ENCODE results near the gene PPFIA4. TPM values are rescaled to one million over a fixed set of nuclear protein-coding genes. Genes with fewer than 3 reads are reported as not detected.

The PPFIA4 gene
- total RNA-seq, 1 donor from 2014 or later: 14.7 TPM

DNA sequence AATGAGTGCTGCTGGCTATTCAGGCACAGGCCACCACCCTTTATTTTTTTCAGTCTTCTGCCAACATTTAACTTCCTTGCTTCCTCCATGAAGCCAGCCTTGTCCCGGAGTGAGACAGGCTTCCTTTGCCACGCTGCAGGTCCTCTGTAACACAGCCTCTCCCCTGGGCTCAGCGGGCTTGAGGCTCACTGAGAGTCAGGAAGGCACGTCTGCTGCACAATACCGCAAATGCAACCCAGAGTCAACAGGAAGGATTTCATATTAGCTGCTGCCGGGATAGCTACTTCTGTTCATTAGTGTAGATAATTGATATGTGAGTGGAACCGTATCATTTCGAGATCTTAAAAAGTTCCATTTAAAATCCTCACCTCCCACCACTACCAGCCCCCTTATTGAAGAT is 37.0 kb downstream of the PPFIA4 start:
- Mint-ChIP-seq H3K4me3 (ENCODE audit: unreplicated experiment) (no peak overlapping the region), H3K4me1 (ENCODE audit: low read depth) (no peaks in the 10 kb centered on the region), H3K9me3 (ENCODE audit: low read depth) (no peaks in the 10 kb centered on the region), H3K27me3 (ENCODE audit: low read depth) (no peaks in the 10 kb centered on the region), H3K36me3 (ENCODE audit: low read depth) (peaks cover 33% of the 10 kb centered on the region), H3K27ac (ENCODE audit: unreplicated experiment) (no peak overlapping the region)
- TF ChIP-seq, protein P1, sequence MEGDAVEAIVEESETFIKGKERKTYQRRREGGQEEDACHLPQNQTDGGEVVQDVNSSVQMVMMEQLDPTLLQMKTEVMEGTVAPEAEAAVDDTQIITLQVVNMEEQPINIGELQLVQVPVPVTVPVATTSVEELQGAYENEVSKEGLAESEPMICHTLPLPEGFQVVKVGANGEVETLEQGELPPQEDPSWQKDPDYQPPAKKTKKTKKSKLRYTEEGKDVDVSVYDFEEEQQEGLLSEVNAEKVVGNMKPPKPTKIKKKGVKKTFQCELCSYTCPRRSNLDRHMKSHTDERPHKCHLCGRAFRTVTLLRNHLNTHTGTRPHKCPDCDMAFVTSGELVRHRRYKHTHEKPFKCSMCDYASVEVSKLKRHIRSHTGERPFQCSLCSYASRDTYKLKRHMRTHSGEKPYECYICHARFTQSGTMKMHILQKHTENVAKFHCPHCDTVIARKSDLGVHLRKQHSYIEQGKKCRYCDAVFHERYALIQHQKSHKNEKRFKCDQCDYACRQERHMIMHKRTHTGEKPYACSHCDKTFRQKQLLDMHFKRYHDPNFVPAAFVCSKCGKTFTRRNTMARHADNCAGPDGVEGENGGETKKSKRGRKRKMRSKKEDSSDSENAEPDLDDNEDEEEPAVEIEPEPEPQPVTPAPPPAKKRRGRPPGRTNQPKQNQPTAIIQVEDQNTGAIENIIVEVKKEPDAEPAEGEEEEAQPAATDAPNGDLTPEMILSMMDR (IDR thresholded peaks at IDR 0.05): no peak
- no peak for DNase-seq (ENCODE audit: low spot score)

DNA sequence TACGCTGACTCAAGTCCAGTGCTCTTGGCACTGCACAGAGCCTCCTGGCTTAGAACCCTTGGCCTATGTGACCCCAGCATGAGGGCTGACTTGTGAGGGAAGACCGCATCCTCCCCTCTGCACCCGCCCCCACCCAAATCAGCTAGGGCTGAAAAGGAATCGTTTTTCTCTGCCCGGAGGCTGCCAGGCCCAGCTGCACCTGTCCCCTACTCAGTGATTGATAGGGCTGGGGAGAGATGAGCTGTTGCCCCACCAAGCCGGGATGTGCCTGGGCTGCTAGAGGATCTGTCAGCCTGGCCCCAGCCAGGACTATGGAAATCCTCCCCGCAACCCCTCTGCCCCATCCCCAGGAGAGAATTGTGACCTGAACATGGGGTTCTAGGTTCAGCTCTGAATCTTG is 38.9 kb downstream of the PPFIA4 start:
- H3K9me3 Mint-ChIP-seq (ENCODE audit: low read depth): no peaks in the 10 kb centered on the region
- no peak overlapping the region for H3K4me3 Mint-ChIP-seq (ENCODE audit: unreplicated experiment)
- DNase-seq (ENCODE audit: low spot score): no peak
- peaks cover 15% of the 10 kb centered on the region for H3K4me1 Mint-ChIP-seq (ENCODE audit: low read depth)
- TF ChIP-seq, protein P1 (IDR thresholded peaks at IDR 0.05): no peak
- no peak overlapping the region for H3K27ac Mint-ChIP-seq (ENCODE audit: unreplicated experiment)
- no peaks in the 10 kb centered on the region for H3K27me3 Mint-ChIP-seq (ENCODE audit: low read depth)
- peaks cover 32% of the 10 kb centered on the region for H3K36me3 Mint-ChIP-seq (ENCODE audit: low read depth)

DNA sequence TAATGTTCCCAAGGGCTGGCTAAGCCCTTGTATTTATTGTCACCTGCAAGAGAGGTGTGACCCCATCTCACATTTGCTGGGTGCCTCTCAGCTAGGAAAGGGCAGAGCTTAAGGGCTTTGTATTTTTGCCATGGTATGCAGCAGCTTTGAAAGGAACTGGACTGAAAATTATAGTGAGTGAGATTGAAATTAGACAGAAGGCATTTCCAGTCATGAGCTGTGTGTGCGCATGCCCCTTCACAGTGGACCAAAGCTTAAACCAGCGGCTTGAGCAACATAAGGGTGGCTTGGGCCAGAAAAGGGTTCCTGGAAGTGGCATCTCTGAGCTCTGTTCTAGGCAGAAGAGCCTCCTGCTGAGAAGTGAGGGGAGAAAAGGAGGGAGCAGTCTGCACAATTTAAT is 39.7 kb downstream of the PPFIA4 start:
- Mint-ChIP-seq H3K9me3 (ENCODE audit: low read depth) (no peaks in the 10 kb centered on the region), H3K36me3 (ENCODE audit: low read depth) (peaks cover 26% of the 10 kb centered on the region), H3K4me1 (ENCODE audit: low read depth) (peaks cover 15% of the 10 kb centered on the region), H3K27ac (ENCODE audit: unreplicated experiment) (no peak overlapping the region), H3K27me3 (ENCODE audit: low read depth) (no peaks in the 10 kb centered on the region), H3K4me3 (ENCODE audit: unreplicated experiment) (no peak overlapping the region)
- DNase-seq (ENCODE audit: low spot score): no peak
- TF ChIP-seq, protein P1 (IDR thresholded peaks at IDR 0.05): no peak

DNA sequence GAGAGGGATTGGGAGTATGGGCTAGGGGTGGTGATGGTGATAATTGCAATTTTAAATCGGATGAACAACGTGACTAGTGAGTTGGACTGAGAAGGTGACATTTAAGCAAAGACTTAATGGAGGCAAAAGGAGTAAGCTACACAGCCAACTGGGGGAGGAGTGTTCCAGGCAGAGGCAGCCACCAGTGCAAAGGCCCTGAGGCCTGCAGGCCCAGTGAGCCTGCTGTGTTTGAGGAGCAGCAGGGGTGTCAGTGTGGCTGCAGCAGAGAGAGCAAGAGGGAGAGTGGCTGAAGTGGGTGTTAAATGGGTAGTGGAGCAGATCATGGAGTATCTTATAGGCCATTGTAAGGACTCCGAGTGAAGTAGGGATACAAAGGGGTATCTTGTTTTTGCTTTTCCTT is 40.7 kb downstream of the PPFIA4 start:
- Mint-ChIP-seq H3K36me3 (ENCODE audit: low read depth) (peaks cover 28% of the 10 kb centered on the region), H3K4me1 (ENCODE audit: low read depth) (peaks cover 15% of the 10 kb centered on the region), H3K9me3 (ENCODE audit: low read depth) (no peaks in the 10 kb centered on the region), H3K4me3 (ENCODE audit: unreplicated experiment) (no peak overlapping the region), H3K27ac (ENCODE audit: unreplicated experiment) (no peak overlapping the region), H3K27me3 (ENCODE audit: low read depth) (no peaks in the 10 kb centered on the region)
- TF ChIP-seq, protein P1 (IDR thresholded peaks at IDR 0.05): no peak
- DNase-seq (ENCODE audit: low spot score): peak; percentile 38

DNA sequence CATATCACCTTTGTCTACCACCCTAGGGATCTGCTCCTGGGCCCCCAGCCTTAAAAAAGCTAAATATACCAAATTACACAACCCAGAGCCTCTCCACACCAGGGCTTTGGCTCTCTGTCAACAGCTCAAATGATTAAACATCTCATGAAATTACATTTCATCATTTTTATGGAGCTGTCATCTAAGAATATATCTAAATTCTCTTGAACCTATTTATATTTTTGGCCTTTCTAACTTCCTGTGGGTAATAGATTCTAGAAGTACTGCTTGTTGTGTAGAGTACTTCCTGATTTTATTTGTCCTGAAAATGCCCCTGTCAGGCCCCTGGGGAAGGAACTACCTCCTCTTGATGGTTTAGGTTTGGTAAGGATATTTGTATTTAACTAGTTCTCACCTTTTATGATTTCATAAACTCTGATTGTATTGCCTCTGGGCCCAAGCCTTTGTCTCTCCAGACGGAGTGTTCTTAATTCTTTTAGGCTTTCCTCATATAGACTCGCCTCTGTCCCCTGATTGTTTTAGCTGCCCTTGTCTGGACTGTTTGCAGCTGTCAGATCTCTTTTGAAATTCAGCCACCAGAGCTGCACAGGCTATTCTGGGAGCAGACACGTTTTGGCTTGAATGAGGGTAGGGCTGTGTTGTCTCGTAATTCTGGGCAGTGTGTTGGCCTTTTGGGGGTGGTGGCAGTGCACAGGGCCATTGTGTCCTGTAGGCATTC is 42.9 kb downstream of the PPFIA4 start:
- H3K4me1 Mint-ChIP-seq (ENCODE audit: low read depth): peaks cover 21% of the 10 kb centered on the region
- no peaks in the 10 kb centered on the region for H3K9me3 Mint-ChIP-seq (ENCODE audit: low read depth)
- H3K27me3 Mint-ChIP-seq (ENCODE audit: low read depth): peaks cover 10% of the 10 kb centered on the region
- no peak for DNase-seq (ENCODE audit: low spot score)
- H3K36me3 Mint-ChIP-seq (ENCODE audit: low read depth): peaks cover 39% of the 10 kb centered on the region
- H3K27ac Mint-ChIP-seq (ENCODE audit: unreplicated experiment): peak overlapping the region; percentile 86
- TF ChIP-seq, protein P1 (IDR thresholded peaks at IDR 0.05): no peak
- H3K4me3 Mint-ChIP-seq (ENCODE audit: unreplicated experiment): no peak overlapping the region

All from chondrocyte (in vitro differentiated cells).